Measurements from ENCODE around the gene DHRS3. TPM values are rescaled to one million over a fixed set of nuclear protein-coding genes. Genes with fewer than 3 reads are reported as not detected.
"Not testable (repeated sequence)": the region's sequence is repeated elsewhere in the genome, so short reads cannot be mapped to it uniquely, and the experiment has no call there.

DHRS3 gene
- total RNA-seq, 2 experiments from 2014 or later: 33.3 to 34.6 TPM

DNA sequence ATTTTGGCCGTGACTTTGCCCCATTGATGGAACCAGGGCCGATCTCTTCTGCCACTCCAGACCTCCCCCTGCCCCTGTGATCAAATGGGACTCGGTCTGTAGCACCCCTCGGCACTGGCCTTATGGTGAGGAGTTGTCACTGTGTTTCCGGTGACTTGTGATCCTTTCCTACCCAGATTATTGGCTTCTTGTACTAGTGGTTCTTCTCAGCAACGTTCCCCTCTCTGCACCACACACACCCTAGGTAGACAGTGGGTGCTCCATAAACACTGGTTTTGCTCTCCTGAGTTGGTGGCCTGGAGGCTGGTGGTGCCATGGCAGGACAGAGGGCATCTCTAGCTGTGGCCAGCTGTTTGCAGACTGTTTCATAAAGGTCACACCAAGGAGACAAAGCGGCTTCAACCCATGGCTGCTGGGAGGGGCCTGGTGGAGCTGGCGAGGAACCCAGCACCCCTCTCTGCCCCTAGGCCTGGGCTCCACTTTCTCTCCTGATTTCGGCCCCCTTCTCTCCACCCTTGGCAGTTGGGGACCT, 50.7 kb downstream of the DHRS3 start:
- DNase-seq (no peak), ATAC-seq (no peak)
- no peaks in the 10 kb centered on the region for H3K27me3 Mint-ChIP-seq
- H3K4me1 Mint-ChIP-seq: no peaks in the 10 kb centered on the region
- ChIA-PET CTCF (interaction anchor here (0.7 kb wide), 1 partner anchor 209 kb away, joined by 3 read pairs; no protein-coding TSS in a partner anchor), POLR2A (no interaction called here)
- intact Hi-C loops (cut with DNase I, micrococcal nuclease): no loop called here
- H3K36me3 Mint-ChIP-seq (ENCODE audit: low read depth): peaks cover 44% of the 10 kb centered on the region
- no peak overlapping the region for H3K27ac Mint-ChIP-seq
- peaks cover 22% of the 10 kb centered on the region for H3K9me3 Mint-ChIP-seq (ENCODE audit: low read depth)
- no peak overlapping the region for H3K4me3 Mint-ChIP-seq

DNA sequence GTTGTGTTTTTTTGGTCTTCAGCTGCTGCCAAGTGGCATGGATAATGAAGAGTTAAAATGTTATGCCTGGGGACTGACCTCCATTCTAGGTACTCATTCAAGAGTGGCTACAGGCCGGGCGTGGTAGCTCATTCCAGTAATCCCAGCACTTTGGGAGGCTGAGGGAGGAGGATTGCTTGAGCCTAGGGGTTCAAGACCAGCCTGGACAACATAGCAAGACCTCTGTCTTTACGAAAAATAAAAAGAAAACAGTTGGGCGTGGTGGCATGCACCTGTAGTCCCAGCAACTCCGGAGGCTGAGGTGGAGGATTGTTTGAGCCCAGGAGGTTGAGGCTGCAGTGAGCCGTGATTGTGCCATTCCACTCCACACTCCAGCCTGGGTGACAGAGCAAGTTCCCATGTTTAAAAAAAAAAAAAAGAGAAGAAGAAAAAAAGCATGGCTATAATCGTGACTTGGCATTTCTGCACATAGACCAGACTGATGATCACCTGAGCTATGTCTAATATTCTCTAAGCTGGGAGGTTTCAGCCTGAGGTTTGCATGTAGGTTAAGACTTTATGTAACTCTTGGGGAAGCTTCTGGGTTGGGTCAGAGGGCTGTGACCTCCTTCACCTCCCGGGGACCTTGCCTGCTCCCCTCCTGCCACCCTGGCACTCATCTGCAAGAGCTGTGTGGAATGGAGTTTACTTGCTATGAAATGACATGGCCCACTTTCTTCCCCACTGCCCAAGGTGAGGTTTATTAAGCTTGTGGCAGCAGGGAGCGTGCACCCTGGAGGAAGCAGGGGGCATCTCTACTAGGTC, 51.3 kb downstream of the DHRS3 start:
- CTCF ChIA-PET: interaction anchor here (0.6 to 0.7 kb wide), 2 partner anchors 144 to 209 kb away, joined by 3 read pairs; no protein-coding TSS in a partner anchor

DNA sequence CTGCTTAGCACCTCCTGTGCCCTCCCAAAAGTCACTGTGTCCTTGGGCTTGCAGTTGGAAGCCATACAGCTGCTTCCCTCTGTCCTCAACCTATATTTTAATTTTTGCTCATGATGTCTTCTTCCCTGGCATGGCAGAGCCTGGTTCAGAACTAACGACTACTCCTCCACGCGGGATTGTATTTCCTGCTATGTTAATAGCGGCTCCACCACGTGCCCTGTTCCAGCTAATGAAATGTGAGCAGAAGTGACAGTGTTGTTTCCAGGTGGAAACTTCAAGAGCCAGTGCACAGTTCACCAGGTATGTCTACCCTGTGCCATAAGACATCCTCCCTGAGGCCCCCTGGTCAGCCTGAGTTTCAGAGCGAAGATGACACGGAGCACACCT, 52.1 kb downstream of the DHRS3 start:
- peaks cover 24% of the 10 kb centered on the region for H3K9me3 Mint-ChIP-seq (ENCODE audit: low read depth)
- H3K4me1 Mint-ChIP-seq: no peaks in the 10 kb centered on the region
- no peak overlapping the region for H3K27ac Mint-ChIP-seq
- ChIA-PET CTCF (interaction anchor here (0.6 kb wide), 1 partner anchor 143 kb away, joined by 3 read pairs; no protein-coding TSS in a partner anchor), POLR2A (no interaction called here)
- intact Hi-C loops (cut with DNase I, micrococcal nuclease): no loop called here
- no peaks in the 10 kb centered on the region for H3K27me3 Mint-ChIP-seq
- H3K4me3 Mint-ChIP-seq: no peak overlapping the region
- ATAC-seq (no peak), DNase-seq (no peak)
- H3K36me3 Mint-ChIP-seq (ENCODE audit: low read depth): peaks cover 39% of the 10 kb centered on the region

More for the DNA sequence above, 51.3 kb downstream of the DHRS3 start:
- ATAC-seq: no peak
- POLR2A ChIA-PET: no interaction called here
- Mint-ChIP-seq H3K36me3 (ENCODE audit: low read depth) (peaks cover 39% of the 10 kb centered on the region), H3K4me3 (no peak overlapping the region), H3K27me3 (no peaks in the 10 kb centered on the region), H3K9me3 (ENCODE audit: low read depth) (peaks cover 24% of the 10 kb centered on the region), H3K27ac (no peak overlapping the region), H3K4me1 (no peaks in the 10 kb centered on the region)
- intact Hi-C loops (cut with DNase I, micrococcal nuclease): no loop called here
- DNase-seq: no peak

DNA sequence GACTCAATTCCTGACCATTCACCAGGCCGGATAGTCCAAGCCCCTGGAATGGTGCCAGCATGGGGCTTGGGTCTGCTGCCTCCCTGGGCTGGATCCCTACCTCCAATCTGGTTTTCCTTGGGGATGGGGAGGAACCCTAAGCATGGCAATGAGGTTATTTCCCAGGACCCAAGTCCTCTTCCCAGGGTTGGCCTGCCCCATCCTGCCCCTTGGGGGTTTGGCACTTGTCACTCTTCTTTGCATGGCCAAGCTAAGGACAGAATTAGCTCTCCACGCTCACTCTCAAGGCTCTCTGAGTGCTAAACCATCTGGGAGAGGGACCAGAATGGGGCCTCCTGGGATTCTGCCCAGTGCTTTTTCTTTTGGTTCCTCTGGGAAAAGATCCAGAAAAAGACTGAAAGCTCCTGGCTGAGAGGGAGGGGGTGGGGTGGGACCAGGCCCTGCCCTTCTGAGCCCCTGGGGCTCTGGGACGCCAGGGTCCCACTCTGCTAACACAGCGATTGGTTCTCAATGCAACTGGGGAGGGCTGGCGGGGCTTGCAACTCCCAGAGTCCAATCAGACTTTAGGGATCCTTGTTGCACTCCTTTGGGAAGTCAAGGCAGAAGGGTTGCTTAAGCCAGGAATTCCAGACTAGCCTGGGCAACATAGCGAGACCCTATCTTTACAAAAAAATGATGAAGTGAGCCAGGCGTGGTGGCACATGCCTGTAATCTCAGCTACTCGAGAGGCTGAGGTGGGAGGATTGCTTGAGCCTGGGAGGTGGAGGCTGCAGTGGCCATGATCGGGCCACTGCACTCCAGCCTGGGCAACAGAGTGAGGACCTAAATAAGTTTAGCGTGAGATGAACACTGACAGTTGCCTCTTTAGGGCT, 52.7 kb downstream of the DHRS3 start:
- no peak for DNase-seq
- ChIA-PET POLR2A (no interaction called here), CTCF (no interaction called here)
- no peak overlapping the region for H3K27ac Mint-ChIP-seq
- no peaks in the 10 kb centered on the region for H3K27me3 Mint-ChIP-seq
- no peaks in the 10 kb centered on the region for H3K4me1 Mint-ChIP-seq
- intact Hi-C loops (cut with DNase I, micrococcal nuclease): no loop called here
- H3K4me3 Mint-ChIP-seq: no peak overlapping the region
- H3K36me3 Mint-ChIP-seq (ENCODE audit: low read depth): peaks cover 37% of the 10 kb centered on the region
- peaks cover 24% of the 10 kb centered on the region for H3K9me3 Mint-ChIP-seq (ENCODE audit: low read depth)
- ATAC-seq: no peak

DNA sequence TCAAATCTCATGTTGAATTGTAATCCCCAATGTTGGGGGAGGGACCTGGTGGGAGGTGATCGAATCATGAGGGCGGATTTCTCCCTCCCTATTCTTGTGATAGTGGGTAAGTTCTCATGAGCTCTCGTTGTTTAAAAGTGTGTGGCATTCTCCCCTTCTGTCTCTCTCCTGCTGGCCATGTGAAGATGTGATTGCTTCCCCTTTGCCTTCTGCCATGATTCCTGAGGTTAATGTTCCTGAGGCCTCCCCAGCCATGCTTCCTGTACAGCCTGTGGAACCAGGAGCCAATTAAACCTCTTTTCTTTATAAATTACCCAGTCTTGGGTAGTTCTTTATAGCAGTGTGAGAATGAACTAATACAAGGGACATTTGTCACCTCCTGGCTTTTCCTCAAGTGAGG, 53.8 kb downstream of the DHRS3 start:
- CTCF ChIA-PET: interaction anchor here (0.7 kb wide), 1 partner anchor 40 kb away, joined by 3 read pairs; no protein-coding TSS in a partner anchor
- H3K27me3 Mint-ChIP-seq; DNase-seq; H3K4me3 Mint-ChIP-seq; POLR2A ChIA-PET; H3K4me1 Mint-ChIP-seq; intact Hi-C loops (cut with DNase I, micrococcal nuclease); H3K27ac Mint-ChIP-seq; ATAC-seq: not testable (repeated sequence)
- Mint-ChIP-seq H3K36me3 (ENCODE audit: low read depth) (peaks cover 36% of the 10 kb centered on the region), H3K9me3 (ENCODE audit: low read depth) (peaks cover 24% of the 10 kb centered on the region)

DNA sequence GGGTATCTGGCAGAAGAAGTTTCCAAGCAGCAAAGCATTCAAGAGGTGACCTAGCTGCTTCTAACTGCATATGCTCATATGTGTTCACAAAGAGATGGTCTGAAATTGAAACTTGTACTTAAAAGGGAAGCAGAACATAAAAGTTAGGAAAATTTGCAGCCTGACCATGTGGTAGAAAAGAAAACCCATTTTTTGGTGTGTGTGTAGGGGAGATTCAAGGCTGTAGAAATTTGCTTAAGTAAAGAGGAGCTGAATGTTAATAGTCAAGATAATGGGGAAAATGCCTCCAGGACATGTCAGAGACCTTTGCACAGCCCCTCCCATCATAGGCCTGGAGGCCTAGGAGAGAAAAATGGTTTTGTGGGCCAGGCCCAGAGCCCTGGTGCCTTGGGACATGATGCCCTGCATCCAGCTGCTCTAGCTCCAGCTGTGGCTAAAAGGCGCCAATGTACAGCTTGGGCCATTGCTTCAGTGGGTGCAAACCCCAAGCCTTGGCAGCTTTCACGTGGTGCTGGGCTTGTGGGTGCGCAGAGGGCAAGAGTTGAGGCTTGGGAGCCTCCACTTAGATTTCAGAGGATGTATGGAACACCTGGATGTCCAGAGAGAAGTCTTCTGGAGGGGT, 54.9 kb downstream of the DHRS3 start:
- peaks cover 32% of the 10 kb centered on the region for H3K36me3 Mint-ChIP-seq (ENCODE audit: low read depth)

DNA sequence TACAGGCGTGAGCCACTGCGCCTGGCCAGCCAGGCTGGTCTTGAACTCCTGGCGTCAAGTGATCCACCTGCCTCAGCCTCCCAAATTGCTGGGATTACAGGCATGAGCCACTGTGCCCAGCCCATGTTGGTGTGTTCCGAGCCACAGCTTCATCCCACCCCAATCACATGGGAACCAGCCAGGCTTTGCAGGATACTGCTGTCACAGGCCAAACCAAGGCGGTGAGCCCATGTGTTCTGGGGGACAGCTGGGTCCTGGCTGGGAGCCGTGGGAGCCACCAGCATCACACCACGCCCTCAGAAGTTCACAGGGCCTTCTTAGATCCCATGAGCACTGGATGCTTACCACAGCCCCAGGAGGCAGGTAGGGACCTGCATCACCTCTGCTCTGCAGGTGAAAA, 56.9 kb downstream of the DHRS3 start:
- no peak for ATAC-seq
- intact Hi-C loops (cut with DNase I, micrococcal nuclease): no loop called here
- POLR2A ChIA-PET: no interaction called here

More for the DNA sequence above, 54.9 kb downstream of the DHRS3 start:
- Mint-ChIP-seq H3K27ac (no peak overlapping the region), H3K9me3 (ENCODE audit: low read depth) (peaks cover 24% of the 10 kb centered on the region), H3K4me1 (no peaks in the 10 kb centered on the region), H3K27me3 (no peaks in the 10 kb centered on the region), H3K4me3 (no peak overlapping the region)
- no peak for ATAC-seq
- no peak for DNase-seq
- intact Hi-C loops (cut with DNase I, micrococcal nuclease): no loop called here
- CTCF ChIA-PET: no interaction called here
- POLR2A ChIA-PET: no interaction called here

DNA sequence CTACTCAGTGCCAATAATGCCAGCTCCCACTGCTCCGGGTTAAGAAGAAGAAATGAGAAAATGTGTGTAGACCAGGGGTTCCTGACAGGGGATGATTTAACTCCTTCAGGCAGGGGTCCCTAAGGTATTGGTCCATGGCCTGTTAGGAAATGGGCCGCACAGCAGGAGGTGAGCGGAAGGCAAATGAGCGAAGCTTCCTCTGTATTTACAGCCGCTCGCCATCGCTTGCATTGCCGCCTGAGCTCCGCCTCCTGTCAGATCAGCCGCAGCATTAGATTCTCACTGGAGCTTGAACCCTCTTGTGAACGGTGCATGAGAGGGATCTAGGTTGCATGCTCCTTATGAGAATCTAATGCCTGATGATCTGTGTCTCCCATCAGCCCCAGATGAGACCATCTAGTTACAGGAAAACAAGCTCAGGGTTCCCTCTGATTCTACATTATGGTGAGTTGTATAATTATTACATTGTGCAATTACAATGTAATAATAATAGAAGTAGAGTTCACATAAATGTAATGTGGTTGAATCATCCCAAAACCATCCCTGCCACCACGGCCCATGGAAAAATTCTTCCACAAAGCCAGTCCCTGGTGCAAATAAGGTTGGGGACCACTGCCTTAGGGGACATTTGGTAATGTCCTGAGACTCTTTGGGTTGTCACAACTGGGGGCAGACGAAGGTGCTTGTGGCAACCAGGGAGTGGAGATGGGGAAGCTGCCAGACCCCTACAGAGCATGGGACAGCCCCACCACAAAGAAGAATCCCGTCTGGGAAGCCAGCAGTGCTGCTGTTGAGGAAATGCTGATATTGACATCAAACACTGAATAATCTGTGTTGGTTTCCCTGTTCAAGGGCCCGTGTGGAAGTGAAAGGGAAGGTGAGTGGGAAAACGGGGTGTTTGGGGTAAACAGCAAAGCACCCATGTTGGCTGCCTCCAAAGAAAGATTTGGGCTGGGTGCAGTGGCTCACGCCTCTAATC, 60.8 kb downstream of the DHRS3 start:
- ChIA-PET CTCF (interaction anchor here (0.8 kb wide), 2 partner anchors 47 to 369 kb away, joined by 3 to 4 read pairs; no protein-coding TSS in a partner anchor), POLR2A (no interaction called here)
- Mint-ChIP-seq H3K36me3 (ENCODE audit: low read depth) (no peaks in the 10 kb centered on the region), H3K4me1 (no peaks in the 10 kb centered on the region), H3K27me3 (no peaks in the 10 kb centered on the region), H3K27ac (no peak overlapping the region), H3K9me3 (ENCODE audit: low read depth) (peaks cover under 1% of the 10 kb centered on the region), H3K4me3 (no peak overlapping the region)
- no peak for ATAC-seq
- intact Hi-C loops (cut with DNase I, micrococcal nuclease): no loop called here
- no peak for DNase-seq

More for the DNA sequence above, 56.9 kb downstream of the DHRS3 start:
- Mint-ChIP-seq H3K27ac (no peak overlapping the region), H3K4me1 (no peaks in the 10 kb centered on the region), H3K36me3 (ENCODE audit: low read depth) (peaks cover 20% of the 10 kb centered on the region), H3K27me3 (no peaks in the 10 kb centered on the region), H3K9me3 (ENCODE audit: low read depth) (peaks cover 24% of the 10 kb centered on the region), H3K4me3 (no peak overlapping the region)
- DNase-seq: no peak
- CTCF ChIA-PET: interaction anchor here (0.7 kb wide), 2 partner anchors 8 to 20 kb away, joined by 3 to 4 read pairs; no protein-coding TSS in a partner anchor

DNA sequence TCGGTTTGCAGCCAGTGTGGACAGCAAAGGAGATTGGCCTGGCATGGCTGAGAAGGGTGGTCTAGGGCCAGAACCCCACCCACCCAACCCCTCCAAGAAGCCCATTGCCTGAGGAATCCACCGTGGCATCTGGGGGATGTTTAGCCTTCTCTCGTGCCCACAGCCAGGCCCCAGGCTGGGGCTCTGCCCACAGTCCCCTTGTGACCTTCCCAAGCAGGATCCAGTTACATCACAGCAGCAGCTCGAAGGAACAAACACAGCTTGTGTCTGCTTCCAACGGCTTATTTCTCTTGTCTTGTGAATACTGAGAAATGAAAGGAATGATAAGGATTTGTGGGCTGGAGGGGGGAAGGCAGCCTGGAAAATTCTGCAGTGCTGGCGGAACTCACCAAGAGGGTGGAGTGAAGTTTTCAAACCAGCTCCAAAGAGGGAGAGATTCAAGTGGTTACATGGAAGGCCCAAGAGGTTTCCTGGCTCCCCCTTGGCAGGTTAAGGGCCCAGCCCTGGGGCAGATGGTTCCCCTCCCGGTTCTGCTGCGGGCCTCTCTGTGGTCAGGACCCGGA, 61.6 kb downstream of the DHRS3 start:
- H3K9me3 Mint-ChIP-seq (ENCODE audit: low read depth): no peaks in the 10 kb centered on the region
- DNase-seq: no peak
- no peak overlapping the region for H3K27ac Mint-ChIP-seq
- no peaks in the 10 kb centered on the region for H3K4me1 Mint-ChIP-seq
- POLR2A ChIA-PET: no interaction called here
- H3K4me3 Mint-ChIP-seq: no peak overlapping the region
- H3K36me3 Mint-ChIP-seq (ENCODE audit: low read depth): no peaks in the 10 kb centered on the region
- no peaks in the 10 kb centered on the region for H3K27me3 Mint-ChIP-seq
- ATAC-seq: no peak
- intact Hi-C loops (cut with DNase I, micrococcal nuclease): no loop called here
- CTCF ChIA-PET: no interaction called here
